PC-3 (cell line): ENCODE data around the gene NFXL1. TPM values are rescaled to one million over a fixed set of nuclear protein-coding genes. Genes with fewer than 3 reads are reported as not detected.

Source experiments
- ATAC-seq: fragments of 200-7000 bp; cut with Tn5 transposase; 2 replicates; pipeline ENCODE4 v1.9.1; 2020; ENCODE audit warnings: mild to moderate bottlenecking, moderate library complexity
- BruUV-seq: library from RNA; stranded (reverse); fragments of 400-500 nt; replicated peaks from 2 replicates; lab custom pipeline; 2021; lab: Mats Ljungman, UMichigan
- CTCF ChIA-PET: fragments of 300-600 bp; sonication (Branson Sonifier 250); formaldehyde crosslinking; loops from one replicate; lab custom pipeline; 2022; ENCODE audit warnings: antibody characterized with exemption; lab: Charles Lee
- POLR2A ChIA-PET: fragments of 300-600 bp; sonication (Branson Sonifier 250); formaldehyde crosslinking; loops from one replicate; lab custom pipeline; 2022; ENCODE audit warnings: antibody characterized with exemption; ENCODE audit not compliant: unreplicated experiment; lab: Charles Lee
- DNase-seq: peaks from one replicate; pipeline ENCODE4 v3.0.0-alpha.2; 2015
- H2AFZ ChIP-seq: fragments of 300-600 bp; sonication (generic); 2 replicates; pipeline ENCODE4 v1.6.0; 2016; ENCODE audit warnings: antibody characterized with exemption, low read length
- H3F3A ChIP-seq: fragments of 300-600 bp; sonication (generic); one replicate; pipeline ENCODE4 v1.6.0; 2017; ENCODE audit warnings: antibody characterized with exemption, low read length, control low read depth, mild to moderate bottlenecking; ENCODE audit not compliant: unreplicated experiment
- H3K27ac ChIP-seq: fragments of 300-600 bp; sonication (generic); 2 replicates; pipeline ENCODE4 v1.5.1; 2016; ENCODE audit warnings: mild to moderate bottlenecking, low read length
- H3K27me3 ChIP-seq: fragments of 300-600 bp; sonication (generic); 2 replicates; pipeline ENCODE4 v1.6.1; 2016; ENCODE audit warnings: low read length, mixed read lengths
- H3K36me3 ChIP-seq: fragments of 300-600 bp; sonication (generic); 2 replicates; pipeline ENCODE4 v1.6.1; 2016; ENCODE audit warnings: low read depth, mixed run types, low read length, mixed read lengths
- H3K4me1 ChIP-seq: fragments of 300-600 bp; sonication (generic); 2 replicates; pipeline ENCODE4 v1.5.1; 2016; ENCODE audit warnings: low read length; ENCODE audit not compliant: insufficient read depth
- H3K4me2 ChIP-seq: fragments of 300-600 bp; sonication (generic); 2 replicates; pipeline ENCODE4 v1.6.0; 2016; ENCODE audit warnings: low read length
- H3K4me3 ChIP-seq: fragments of 300-600 bp; sonication (generic); 2 replicates; pipeline ENCODE4 v1.5.1; 2016; ENCODE audit warnings: mild to moderate bottlenecking, low read length, mixed read lengths
- H3K79me2 ChIP-seq: fragments of 300-600 bp; sonication (generic); 2 replicates; pipeline ENCODE4 v1.6.1; 2017; ENCODE audit warnings: low read length, mixed read lengths
- H3K9ac ChIP-seq: fragments of 300-600 bp; sonication (generic); 2 replicates; pipeline ENCODE4 v1.6.0; 2016; ENCODE audit warnings: mild to moderate bottlenecking, low read length
- H3K9me2 ChIP-seq: fragments of 300-600 bp; sonication (generic); replicated peaks from 2 replicates; pipeline ENCODE4 v1.6.1; 2016; ENCODE audit warnings: mixed run types, low read length, mixed read lengths
- H3K9me3 ChIP-seq: fragments of 300-600 bp; sonication (generic); 2 replicates; pipeline ENCODE4 v1.6.1; 2016; ENCODE audit warnings: low read length, mixed read lengths
- H4K20me1 ChIP-seq: fragments of 300-600 bp; sonication (generic); 2 replicates; pipeline ENCODE4 v1.6.1; 2016; ENCODE audit warnings: low read length, mixed read lengths
- EZH2 ChIP-seq: fragments of 300-600 bp; sonication (generic); IDR thresholded peaks from one replicate; pipeline ENCODE4 v1.6.1; 2017; ENCODE audit warnings: antibody characterized with exemption, mild to moderate bottlenecking, low read length; ENCODE audit not compliant: unreplicated experiment
- EZH2phosphoT487 ChIP-seq: fragments of 300-600 bp; sonication (generic); IDR thresholded peaks from 2 replicates; pipeline ENCODE4 v1.6.1; 2018; ENCODE audit warnings: mild to moderate bottlenecking, antibody characterized with exemption, low read length, borderline replicate concordance
- intact Hi-C: fragments of 100-400 bp; cut with micrococcal nuclease; formaldehyde crosslinking; loops from 2 replicates; pipeline ENCODE4 v1.9.0; 2023
- total RNA-seq: library from RNA; depleted of rRNA; stranded (reverse); fragments of >200 nt; gene quantifications from 2 replicates; pipeline ENCODE4 v1.2.3, GENCODE V29; 2014
- TF ChIP-seq, protein P1 (sequence below): fragments of 300-600 bp; sonication (generic); conservative IDR thresholded peaks from 2 replicates; pipeline ENCODE4 v1.5.1; 2017; ENCODE audit warnings: antibody characterized with exemption, low read depth, mild to moderate bottlenecking, low read length

NFXL1 gene
- total RNA-seq, 1 experiment from 2014 or later, result 14.7 TPM

DNA sequence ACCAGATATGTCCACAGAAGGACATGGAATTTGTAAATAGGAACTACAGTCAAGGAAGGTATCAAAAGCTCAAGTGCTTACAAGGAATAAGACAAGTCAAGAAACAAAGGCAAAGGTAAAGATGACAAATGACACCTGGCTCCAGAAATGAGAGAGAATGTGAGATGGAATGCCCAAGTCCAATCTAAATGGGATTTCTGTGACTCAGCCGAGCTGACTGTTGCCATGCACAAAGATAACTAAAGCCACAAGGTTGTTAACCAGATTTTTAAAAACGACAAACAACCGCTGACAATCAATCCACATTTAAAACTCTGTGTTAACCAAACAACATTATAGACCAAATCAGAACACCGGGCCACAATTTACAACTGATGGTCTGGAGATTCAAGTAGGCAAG, 1.1 kb downstream of the NFXL1 start:
- peaks cover 13% of the 10 kb centered on the region; the same call in 1 of the 2 replicates for H3K36me3 ChIP-seq
- peak overlapping the region; percentile 86 for H3K4me3 ChIP-seq
- H3K4me2 ChIP-seq, result peak overlapping the region; percentile 97
- H2AFZ ChIP-seq, result peak overlapping the region; percentile 85
- TF ChIP-seq EZH2phosphoT487, result no peak
- TF ChIP-seq, protein P1, sequence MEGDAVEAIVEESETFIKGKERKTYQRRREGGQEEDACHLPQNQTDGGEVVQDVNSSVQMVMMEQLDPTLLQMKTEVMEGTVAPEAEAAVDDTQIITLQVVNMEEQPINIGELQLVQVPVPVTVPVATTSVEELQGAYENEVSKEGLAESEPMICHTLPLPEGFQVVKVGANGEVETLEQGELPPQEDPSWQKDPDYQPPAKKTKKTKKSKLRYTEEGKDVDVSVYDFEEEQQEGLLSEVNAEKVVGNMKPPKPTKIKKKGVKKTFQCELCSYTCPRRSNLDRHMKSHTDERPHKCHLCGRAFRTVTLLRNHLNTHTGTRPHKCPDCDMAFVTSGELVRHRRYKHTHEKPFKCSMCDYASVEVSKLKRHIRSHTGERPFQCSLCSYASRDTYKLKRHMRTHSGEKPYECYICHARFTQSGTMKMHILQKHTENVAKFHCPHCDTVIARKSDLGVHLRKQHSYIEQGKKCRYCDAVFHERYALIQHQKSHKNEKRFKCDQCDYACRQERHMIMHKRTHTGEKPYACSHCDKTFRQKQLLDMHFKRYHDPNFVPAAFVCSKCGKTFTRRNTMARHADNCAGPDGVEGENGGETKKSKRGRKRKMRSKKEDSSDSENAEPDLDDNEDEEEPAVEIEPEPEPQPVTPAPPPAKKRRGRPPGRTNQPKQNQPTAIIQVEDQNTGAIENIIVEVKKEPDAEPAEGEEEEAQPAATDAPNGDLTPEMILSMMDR, result no peak
- no peak for TF ChIP-seq EZH2
- peaks cover 25% of the 10 kb centered on the region for H3K4me1 ChIP-seq
- POLR2A ChIA-PET, result no interaction called here
- no peaks in the 10 kb centered on the region for H3K9me2 ChIP-seq
- H3K9me3 ChIP-seq, result no peaks in the 10 kb centered on the region
- peaks cover 9% of the 10 kb centered on the region; the same call in 1 of the 2 replicates for H4K20me1 ChIP-seq
- no peaks in the 10 kb centered on the region for H3K27me3 ChIP-seq
- TSS peak; percentile 53 for BruUV-seq
- peaks cover 51% of the 10 kb centered on the region for H3K79me2 ChIP-seq
- peak; percentile 59 for DNase-seq
- H3K9ac ChIP-seq, result peak overlapping the region; percentile 93
- H3K27ac ChIP-seq, result peak overlapping the region; percentile 64
- CTCF ChIA-PET, result interaction anchor here (0.6 kb wide), 1 partner anchor 80 kb away, joined by 4 read pairs; no protein-coding TSS in a partner anchor
- intact Hi-C loops, result no loop called here
- H3F3A ChIP-seq, result no peaks in the 10 kb centered on the region
- 0 out of 2 replicates have a peak, but pooled peaks have one; percentile 14 for ATAC-seq

DNA sequence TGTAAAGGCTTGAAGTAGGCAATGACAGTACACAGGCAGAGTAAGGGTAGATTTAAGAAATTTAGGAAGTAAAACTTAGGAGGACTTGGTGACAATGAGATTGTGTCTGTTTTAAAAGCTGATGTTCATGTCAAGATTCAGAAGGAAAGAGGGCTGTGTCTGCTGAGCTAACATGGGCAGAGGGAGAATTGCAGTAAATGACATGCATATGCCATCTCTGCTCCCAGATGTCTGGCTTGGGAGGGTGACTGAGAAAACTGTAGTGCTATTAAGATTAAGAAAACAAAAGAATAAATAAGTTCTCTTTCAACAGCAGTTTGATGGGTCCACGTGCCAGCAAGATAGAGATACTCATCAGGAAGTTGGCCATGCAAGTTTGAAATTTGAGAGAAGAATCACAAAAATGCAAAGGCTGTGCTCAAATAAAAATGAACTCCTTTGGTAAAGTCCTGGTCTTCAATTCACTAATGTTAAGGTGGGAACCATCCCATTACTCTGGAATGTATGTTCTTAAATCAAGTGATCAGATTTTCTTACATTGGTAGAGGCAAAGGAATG, 7.2 kb downstream of the NFXL1 start:
- Histone ChIP-seq H3K36me3 (peaks cover 40% of the 10 kb centered on the region), H4K20me1 (peaks cover 10% of the 10 kb centered on the region; the same call in 1 of the 2 replicates), H3K27ac (no peak overlapping the region), H3K4me3 (no peak overlapping the region), H3K4me1 (peaks cover 15% of the 10 kb centered on the region), H3K9me3 (no peaks in the 10 kb centered on the region), H2AFZ (no peak overlapping the region), H3K4me2 (no peak overlapping the region), H3F3A (no peaks in the 10 kb centered on the region), H3K9me2 (no peaks in the 10 kb centered on the region), H3K79me2 (peaks cover 58% of the 10 kb centered on the region), H3K9ac (no peak overlapping the region), H3K27me3 (no peaks in the 10 kb centered on the region)
- no TSS peak for BruUV-seq
- ATAC-seq (no peak), DNase-seq (no peak)
- ChIA-PET CTCF (no interaction called here), POLR2A (no interaction called here)
- TF ChIP-seq, protein P1, result no peak
- TF ChIP-seq EZH2phosphoT487 (no peak), EZH2 (no peak)
- intact Hi-C loops, result no loop called here

DNA sequence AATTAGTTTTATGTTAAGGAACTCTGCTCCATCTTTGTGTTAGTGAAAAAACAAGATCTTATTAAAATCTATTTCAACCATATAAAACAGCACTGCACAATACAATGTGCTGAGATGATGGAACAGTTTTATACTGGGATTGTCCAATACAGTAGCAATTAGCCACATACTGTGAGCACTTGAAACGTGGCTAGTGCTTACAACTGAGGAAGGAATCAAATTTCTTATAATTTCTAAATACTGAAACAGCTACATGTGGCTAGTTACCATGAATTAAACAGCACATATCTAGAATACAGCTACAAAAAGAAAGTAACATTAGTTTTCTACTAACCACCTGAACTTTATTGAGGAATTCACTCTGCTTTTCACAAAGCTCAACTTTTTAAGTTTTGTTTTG, 14.7 kb downstream of the NFXL1 start:
- H3K9ac ChIP-seq, result no peak overlapping the region
- no peaks in the 10 kb centered on the region for H3F3A ChIP-seq
- H3K4me3 ChIP-seq, result no peak overlapping the region
- H3K9me2 ChIP-seq, result no peaks in the 10 kb centered on the region
- no peaks in the 10 kb centered on the region for H3K4me1 ChIP-seq
- ChIA-PET CTCF (no interaction called here), POLR2A (no interaction called here)
- H3K9me3 ChIP-seq, result no peaks in the 10 kb centered on the region
- H3K27ac ChIP-seq, result no peak overlapping the region
- no peak overlapping the region for H2AFZ ChIP-seq
- H3K27me3 ChIP-seq, result no peaks in the 10 kb centered on the region
- TF ChIP-seq EZH2phosphoT487 (no peak), EZH2 (no peak)
- TF ChIP-seq, protein P1, result no peak
- no peaks in the 10 kb centered on the region for H4K20me1 ChIP-seq
- intact Hi-C loops, result no loop called here
- DNase-seq, result no peak
- BruUV-seq, result no TSS peak
- ATAC-seq, result no peak
- H3K79me2 ChIP-seq, result no peaks in the 10 kb centered on the region
- H3K36me3 ChIP-seq, result peaks cover 50% of the 10 kb centered on the region
- H3K4me2 ChIP-seq, result no peak overlapping the region
